Caco-2 (cell line): Measurements from ENCODE around the gene SH3YL1. TPM values are rescaled to one million over a fixed set of nuclear protein-coding genes. Genes with fewer than 3 reads are reported as not detected.

Experiments used
- BruUV-seq: library from RNA; stranded (reverse); fragments of 400-500 nt; replicated peaks from 2 replicates; lab custom pipeline; 2021; lab: Mats Ljungman, UMichigan
- CTCF ChIA-PET: fragments of 300-600 bp; sonication (Branson Sonifier 250); formaldehyde crosslinking; loops from one replicate; lab custom pipeline; 2022; ENCODE audit warnings: antibody characterized with exemption; lab: Charles Lee
- POLR2A ChIA-PET: fragments of 300-600 bp; sonication (Branson Sonifier 250); formaldehyde crosslinking; loops from one replicate; lab custom pipeline; 2022; ENCODE audit warnings: antibody characterized with exemption; lab: Charles Lee
- DNase-seq, 2 experiments: peaks; one replicate each; pipeline versions ENCODE4 v3.0.0 to v3.0.0-alpha.2; 2020 to 2022
- H3K27me3 ChIP-seq: replicated peaks from 2 replicates; pipeline ENCODE4 v1.6.0; 2011; ENCODE audit warnings: low read length; ENCODE audit not compliant: control insufficient read depth, insufficient read depth
- H3K36me3 ChIP-seq: 2 replicates; pipeline ENCODE4 v1.5.1; 2011; ENCODE audit warnings: low read length; ENCODE audit not compliant: control insufficient read depth, insufficient read depth
- H3K4me1 ChIP-seq: fragments of 250-450 bp; sonication (Bioruptor Pico); 2 replicates; pipeline ENCODE4 v1.5.1; 2020; ENCODE audit warnings: mild to moderate bottlenecking
- H3K4me3 ChIP-seq: 2 replicates; pipeline ENCODE4 v1.5.1; 2011; ENCODE audit warnings: low read depth, mild to moderate bottlenecking, control low read depth, low read length
- H3K9me3 ChIP-seq: fragments of 250-450 bp; sonication (Bioruptor Pico); 2 replicates; pipeline ENCODE4 v1.5.1; 2020; ENCODE audit warnings: mild to moderate bottlenecking, moderate library complexity
- H3K27ac Mint-ChIP-seq: one replicate; pipeline ENCODE4 v1.8.0; 2022; ENCODE audit warnings: mixed read lengths; ENCODE audit not compliant: unreplicated experiment
- H3K27me3 Mint-ChIP-seq: one replicate; pipeline ENCODE4 v1.8.0; 2022; ENCODE audit warnings: mixed read lengths; ENCODE audit not compliant: insufficient read depth, unreplicated experiment
- H3K36me3 Mint-ChIP-seq: one replicate; pipeline ENCODE4 v1.8.0; 2022; ENCODE audit warnings: mild to moderate bottlenecking, mixed read lengths; ENCODE audit not compliant: insufficient read depth, unreplicated experiment
- H3K4me1 Mint-ChIP-seq: one replicate; pipeline ENCODE4 v1.8.0; 2022; ENCODE audit warnings: low read depth, mixed read lengths; ENCODE audit not compliant: unreplicated experiment
- H3K4me3 Mint-ChIP-seq: one replicate; pipeline ENCODE4 v1.8.0; 2022; ENCODE audit warnings: mild to moderate bottlenecking, moderate library complexity, mixed read lengths; ENCODE audit not compliant: unreplicated experiment
- H3K9me3 Mint-ChIP-seq: one replicate; pipeline ENCODE4 v1.8.0; 2022; ENCODE audit warnings: mixed read lengths; ENCODE audit not compliant: unreplicated experiment
- CTCF ChIP-seq, 2 experiments: fragments of 200-600 bp in 1 of 2; IDR thresholded peaks; 1 replicate in 1 of 2; 2 replicates in 1 of 2; pipeline versions ENCODE4 v1.5.1 to v1.8.0; 2011 to 2022; ENCODE audit warnings: antibody characterized with exemption in 1 of 2, control low read depth in 1 of 2, inconsistent platforms in 1 of 2, low read depth in 1 of 2, low read length in 1 of 2, mild to moderate bottlenecking in 1 of 2, moderate library complexity in 1 of 2; ENCODE audit not compliant: insufficient read depth in 1 of 2, severe bottlenecking in 1 of 2, unreplicated experiment in 1 of 2
- intact Hi-C: fragments of 100-400 bp; cut with micrococcal nuclease; formaldehyde crosslinking; loops from one replicate; pipeline ENCODE4 v1.10.0; 2022; ENCODE audit not compliant: unreplicated experiment
- total RNA-seq: library from RNA; stranded (reverse); gene quantifications from 2 replicates; pipeline ENCODE4 v1.2.3, GENCODE V29; 2022

SH3YL1 gene
- total RNA-seq, 1 experiment from 2014 or later: 76.0 TPM

DNA sequence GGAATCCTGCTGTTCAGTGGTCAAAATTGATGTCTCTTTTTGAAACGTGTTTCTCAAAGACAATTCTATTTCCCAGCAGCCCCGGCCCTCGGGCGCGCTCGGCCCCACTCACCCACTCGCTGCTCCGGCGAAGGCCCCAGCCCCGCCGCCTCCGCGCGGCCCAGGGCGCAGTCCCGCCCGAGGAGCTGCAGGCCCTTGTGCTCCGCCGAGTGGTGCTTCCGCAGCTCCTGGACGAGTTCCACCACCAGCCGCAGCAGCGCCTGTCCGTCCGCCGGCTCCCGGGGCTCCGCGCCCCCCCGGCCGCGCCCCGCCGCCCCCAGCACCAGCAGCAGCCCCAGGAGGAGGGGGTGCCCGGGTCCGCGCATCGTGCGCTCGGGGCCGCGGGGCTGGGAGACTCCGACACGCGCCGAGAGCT lies 23.6 kb upstream of the SH3YL1 start:
- DNase-seq: no peak

DNA sequence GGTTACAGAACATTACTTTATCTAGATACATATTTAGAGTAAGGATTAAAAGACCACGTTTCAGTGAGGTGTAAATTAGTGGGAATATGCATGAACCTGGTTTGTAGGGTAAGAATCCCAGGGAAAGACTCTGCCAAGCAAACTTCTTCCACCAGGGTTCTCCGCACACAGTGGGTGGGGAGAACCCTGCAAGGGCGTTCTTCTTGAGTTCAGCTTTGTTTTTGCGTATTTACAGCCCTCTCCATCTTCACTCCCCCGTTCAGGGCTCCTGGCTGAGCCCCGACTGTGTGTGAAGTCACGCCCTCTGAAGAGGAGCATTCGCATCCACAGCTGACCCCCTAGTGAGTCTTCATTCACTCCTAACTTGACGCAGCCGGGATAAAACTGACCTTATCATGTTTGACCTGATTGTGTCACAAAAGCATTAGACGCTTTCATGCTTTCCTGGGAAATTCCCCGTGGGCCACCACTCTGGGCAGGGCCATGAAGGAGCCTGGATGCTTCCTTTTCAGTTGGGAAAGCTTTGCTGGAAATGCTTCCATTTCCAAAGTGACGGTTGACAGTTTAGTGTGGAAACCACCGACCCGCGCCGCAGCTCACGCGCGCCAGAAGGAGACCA lies 23.1 kb upstream of the SH3YL1 start:
- Histone ChIP-seq H3K9me3 (no peaks in the 10 kb centered on the region), H3K4me1 (peaks cover 4% of the 10 kb centered on the region; the same call in 1 of the 2 replicates), H3K27me3 (no peaks in the 10 kb centered on the region; the same call in none of the 2 replicates), H3K4me3 (no peak overlapping the region), H3K36me3 (no peaks in the 10 kb centered on the region)
- DNase-seq: no peak
- Mint-ChIP-seq H3K27ac (no peak overlapping the region), H3K4me1 (no peaks in the 10 kb centered on the region), H3K27me3 (peaks cover 10% of the 10 kb centered on the region), H3K36me3 (peaks cover 8% of the 10 kb centered on the region), H3K4me3 (peak overlapping the region; percentile 44), H3K9me3 (no peaks in the 10 kb centered on the region)
- intact Hi-C loops: no loop called here
- POLR2A ChIA-PET: no interaction called here
- TF ChIP-seq CTCF (IDR thresholded peaks at IDR 0.05; ENCODE audit: insufficient read depth in 1 of 2, low read depth in 1 of 2, low read length in 1 of 2, severe bottlenecking in 1 of 2, unreplicated experiment in 1 of 2): no peak
- CTCF ChIA-PET: no interaction called here
- BruUV-seq: no TSS peak

More for the DNA sequence above, 23.6 kb upstream of the SH3YL1 start:
- Mint-ChIP-seq H3K9me3 (no peaks in the 10 kb centered on the region), H3K36me3 (peaks cover 2% of the 10 kb centered on the region), H3K4me1 (no peaks in the 10 kb centered on the region), H3K27ac (no peak overlapping the region), H3K27me3 (peaks cover 10% of the 10 kb centered on the region), H3K4me3 (peak overlapping the region; percentile 44)
- CTCF ChIA-PET: interaction anchor here (0.7 kb wide), 1 partner anchor 19 kb away, joined by 3 read pairs; no protein-coding TSS in a partner anchor
- POLR2A ChIA-PET: no interaction called here
- intact Hi-C loops: no loop called here
- Histone ChIP-seq H3K4me1 (peaks cover 4% of the 10 kb centered on the region; the same call in 1 of the 2 replicates), H3K9me3 (no peaks in the 10 kb centered on the region), H3K27me3 (no peaks in the 10 kb centered on the region; the same call in none of the 2 replicates), H3K36me3 (no peaks in the 10 kb centered on the region), H3K4me3 (peak overlapping the region; percentile 26)
- BruUV-seq: no TSS peak
- no peak for TF ChIP-seq CTCF (IDR thresholded peaks at IDR 0.05; ENCODE audit: insufficient read depth in 1 of 2, low read depth in 1 of 2, low read length in 1 of 2, severe bottlenecking in 1 of 2, unreplicated experiment in 1 of 2)

- no peaks in the 10 kb centered on the region; the same call in none of the 2 replicates for H3K27me3 ChIP-seq
- no TSS peak for BruUV-seq
- H3K27me3 Mint-ChIP-seq: peaks cover 10% of the 10 kb centered on the region
- no peak overlapping the region for H3K4me3 Mint-ChIP-seq
- no peaks in the 10 kb centered on the region for H3K4me1 Mint-ChIP-seq
- no peaks in the 10 kb centered on the region for H3K9me3 ChIP-seq
- DNase-seq: no peak
- ChIA-PET CTCF (no interaction called here), POLR2A (no interaction called here)
- intact Hi-C loops: no loop called here
- H3K27ac Mint-ChIP-seq: no peak overlapping the region
- H3K4me1 ChIP-seq: peaks cover 4% of the 10 kb centered on the region; the same call in 1 of the 2 replicates
- H3K36me3 ChIP-seq: no peaks in the 10 kb centered on the region
- no peak overlapping the region for H3K4me3 ChIP-seq
- H3K36me3 Mint-ChIP-seq: peaks cover 15% of the 10 kb centered on the region
- H3K9me3 Mint-ChIP-seq: no peaks in the 10 kb centered on the region
- TF ChIP-seq CTCF (IDR thresholded peaks at IDR 0.05; ENCODE audit: insufficient read depth in 1 of 2, low read depth in 1 of 2, low read length in 1 of 2, severe bottlenecking in 1 of 2, unreplicated experiment in 1 of 2): no peak
These were observed 22.2 kb upstream of the SH3YL1 start for GRCh38 chr2:286035-286434.
